DOHH2 (cell line): ENCODE measurements around the gene LKAAEAR1.

Experiments
- H3F3A ChIP-seq: fragments of 200-600 bp; sonication (generic), shearing (Covaris generic); 2 replicates; pipeline ENCODE4 v1.6.0; 2016; ENCODE audit warnings: antibody characterized with exemption, mild to moderate bottlenecking; ENCODE audit not compliant: control insufficient read depth, insufficient read depth
- H3K27ac ChIP-seq: fragments of 200-600 bp; sonication (generic); 2 replicates; pipeline ENCODE4 v1.5.1; 2014; ENCODE audit warnings: low read depth, mild to moderate bottlenecking, low read length, moderate library complexity
- H3K27me3 ChIP-seq: fragments of 200-600 bp; sonication (generic); 2 replicates; pipeline ENCODE4 v1.6.1; 2014; ENCODE audit warnings: mild to moderate bottlenecking, low read length, mixed read lengths; ENCODE audit not compliant: control insufficient read depth
- H3K36me3 ChIP-seq: fragments of 200-600 bp; sonication (generic); 2 replicates; pipeline ENCODE4 v1.6.1; 2014; ENCODE audit warnings: mild to moderate bottlenecking, low read length, moderate library complexity, mixed read lengths; ENCODE audit not compliant: control insufficient read depth
- H3K4me1 ChIP-seq: fragments of 200-600 bp; sonication (generic); 2 replicates; pipeline ENCODE4 v1.6.1; 2014; ENCODE audit warnings: mild to moderate bottlenecking, low read length, mixed read lengths; ENCODE audit not compliant: control insufficient read depth
- H3K4me2 ChIP-seq: fragments of 200-600 bp; sonication (generic); 2 replicates; pipeline ENCODE4 v1.6.0; 2014; ENCODE audit warnings: mild to moderate bottlenecking, low read length, moderate library complexity
- H3K4me3 ChIP-seq: fragments of 200-600 bp; sonication (generic); 2 replicates; pipeline ENCODE4 v1.5.1; 2014; ENCODE audit warnings: mild to moderate bottlenecking, low read length, mixed read lengths
- H3K79me2 ChIP-seq: fragments of 200-600 bp; sonication (generic); 2 replicates; pipeline ENCODE4 v1.6.1; 2014; ENCODE audit warnings: mild to moderate bottlenecking, low read length, mixed read lengths; ENCODE audit not compliant: control insufficient read depth
- H3K9me2 ChIP-seq: fragments of 200-600 bp; sonication (generic); replicated peaks from 2 replicates; pipeline ENCODE4 v1.6.1; 2014; ENCODE audit warnings: mild to moderate bottlenecking, low read length, mixed read lengths; ENCODE audit not compliant: control insufficient read depth
- H3K9me3 ChIP-seq: fragments of 200-600 bp; sonication (generic); 2 replicates; pipeline ENCODE4 v1.6.1; 2014; ENCODE audit warnings: antibody characterized with exemption, low read length, mixed read lengths; ENCODE audit not compliant: control insufficient read depth, insufficient read depth
- H4K20me1 ChIP-seq: fragments of 200-600 bp; sonication (generic); 2 replicates; pipeline ENCODE4 v1.6.0; 2014; ENCODE audit warnings: low read depth, mild to moderate bottlenecking, antibody characterized with exemption, low read length, moderate library complexity; ENCODE audit not compliant: control insufficient read depth, insufficient read depth
- CTCF ChIP-seq: fragments of 200-600 bp; sonication (generic); IDR thresholded peaks from one replicate; pipeline ENCODE4 v1.5.1; 2014; ENCODE audit warnings: antibody characterized with exemption, mild to moderate bottlenecking, low read depth, low read length; ENCODE audit not compliant: poor library complexity, severe bottlenecking
- EZH2phosphoT487 ChIP-seq: fragments of 200-600 bp; sonication (generic); IDR thresholded peaks from 2 replicates; pipeline ENCODE4 v1.6.1; 2017; ENCODE audit warnings: borderline replicate concordance, mild to moderate bottlenecking, antibody characterized with exemption, low read length, moderate library complexity, mixed read lengths

Gene LKAAEAR1

GRCh38 chr20:64072498-64073063, 11.6 kb downstream of the LKAAEAR1 start:
- Histone ChIP-seq H3K9me2 (no peaks in the 10 kb centered on the region), H3K27me3 (no peaks in the 10 kb centered on the region), H3K4me3 (no peak overlapping the region), H3K4me2 (peak overlapping the region; percentile 50), H3K79me2 (peaks cover 16% of the 10 kb centered on the region), H3K9me3 (no peaks in the 10 kb centered on the region), H3K36me3 (peaks cover 56% of the 10 kb centered on the region), H3F3A (peaks cover 4% of the 10 kb centered on the region), H4K20me1 (no peaks in the 10 kb centered on the region), H3K27ac (peak overlapping the region; percentile 70), H3K4me1 (peaks cover 52% of the 10 kb centered on the region)
- TF ChIP-seq EZH2phosphoT487 (no peak), CTCF (no peak)

- Histone ChIP-seq H3K36me3 (peaks cover 49% of the 10 kb centered on the region), H3K4me3 (no peak overlapping the region; the same call in 1 of the 2 replicates), H4K20me1 (no peaks in the 10 kb centered on the region), H3K4me2 (peak overlapping the region; percentile 50), H3K27ac (peak overlapping the region; percentile 70), H3K9me2 (no peaks in the 10 kb centered on the region), H3K27me3 (no peaks in the 10 kb centered on the region), H3F3A (0 out of 2 replicates have a peak, but pooled peaks cover 2% of the 10 kb centered on the region), H3K79me2 (peaks cover 7% of the 10 kb centered on the region), H3K4me1 (peaks cover 48% of the 10 kb centered on the region), H3K9me3 (no peaks in the 10 kb centered on the region)
- TF ChIP-seq EZH2phosphoT487: no peak
- no peak for TF ChIP-seq CTCF
Measured at GRCh38 chr20:64071341-64072332, 12.6 kb downstream of the LKAAEAR1 start.

- Histone ChIP-seq H3F3A (0 out of 2 replicates have a peak, but pooled peaks cover 2% of the 10 kb centered on the region), H3K9me3 (no peaks in the 10 kb centered on the region), H3K79me2 (no peaks in the 10 kb centered on the region), H3K27me3 (no peaks in the 10 kb centered on the region), H3K4me1 (peaks cover 54% of the 10 kb centered on the region), H3K4me3 (no peak overlapping the region), H3K36me3 (peaks cover 37% of the 10 kb centered on the region), H3K27ac (peak overlapping the region; percentile 70; the same call in 1 of the 2 replicates), H3K4me2 (peak overlapping the region; percentile 50; the same call in 1 of the 2 replicates), H4K20me1 (no peaks in the 10 kb centered on the region), H3K9me2 (no peaks in the 10 kb centered on the region)
- TF ChIP-seq EZH2phosphoT487: no peak
- no peak for TF ChIP-seq CTCF
Measured at GRCh38 chr20:64070244-64070993, 13.8 kb downstream of the LKAAEAR1 start.
